GM18951 (cell line): Measurements from ENCODE around the gene CATSPER3.

Experiments
- POLR2A ChIP-seq: IDR thresholded peaks from 4 replicates; pipeline ENCODE4 v1.6.1; 2011; ENCODE audit warnings: mild to moderate bottlenecking; ENCODE audit not compliant: insufficient read length, insufficient read depth; ENCODE audit errors: extremely low read depth
- in situ Hi-C: fragments of 300-500 bp; cut with MboI; formaldehyde crosslinking; loops from one replicate; pipeline ENCODE4 v1.12.0; 2022; ENCODE audit warnings: low sequenced_read_pairs, mixed read lengths, inconsistent platforms; ENCODE audit not compliant: unreplicated experiment

Gene CATSPER3

DNA sequence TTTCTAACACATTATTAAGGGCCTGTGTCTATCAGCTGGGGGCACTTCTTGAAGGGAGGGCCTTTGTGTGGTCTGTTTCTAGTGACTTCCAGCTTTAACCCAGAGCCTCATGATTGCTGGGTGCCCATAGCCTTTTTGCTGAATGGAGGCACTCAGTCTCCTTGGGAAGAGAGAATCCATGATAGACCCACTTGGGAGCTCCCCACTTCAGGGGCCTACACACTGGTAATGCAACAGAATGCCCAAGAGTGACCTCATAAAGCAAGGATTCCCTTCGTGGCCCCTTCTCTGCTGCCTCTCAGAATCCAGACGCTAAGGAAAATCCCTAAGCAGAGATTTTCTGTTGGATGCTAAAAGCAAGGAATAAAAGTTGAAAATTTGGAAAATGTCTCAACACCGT is at the start of gene CATSPER3:
Gene CATSPER3 (plus strand): TSS at position 301 of the 400 bp plus-strand sequence. CDS start 85 bp downstream, at position 386.
- in situ Hi-C loops = no loop called here
- no peak for TF ChIP-seq POLR2A

DNA sequence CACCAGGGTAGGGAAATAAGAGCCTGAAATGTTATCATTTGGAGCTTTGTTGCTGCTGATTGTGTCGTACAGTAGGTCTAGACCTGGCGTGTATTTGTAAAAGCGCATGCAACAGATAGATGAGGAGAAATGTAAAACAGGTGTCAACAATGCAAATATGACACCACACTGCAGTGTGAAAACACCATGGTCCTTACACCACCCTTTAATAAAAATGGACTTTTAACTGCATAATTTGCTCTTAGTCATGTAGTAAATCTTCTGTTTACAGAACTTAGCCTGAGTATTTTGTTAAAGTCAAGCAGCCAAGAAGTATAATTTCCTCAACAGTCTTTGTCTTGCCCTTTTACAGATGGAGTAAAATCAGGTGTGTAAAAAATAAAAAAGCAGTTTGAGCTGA is 48.8 kb upstream of the CATSPER3 start:
- in situ Hi-C loops = no loop called here
- no peak for TF ChIP-seq POLR2A

DNA sequence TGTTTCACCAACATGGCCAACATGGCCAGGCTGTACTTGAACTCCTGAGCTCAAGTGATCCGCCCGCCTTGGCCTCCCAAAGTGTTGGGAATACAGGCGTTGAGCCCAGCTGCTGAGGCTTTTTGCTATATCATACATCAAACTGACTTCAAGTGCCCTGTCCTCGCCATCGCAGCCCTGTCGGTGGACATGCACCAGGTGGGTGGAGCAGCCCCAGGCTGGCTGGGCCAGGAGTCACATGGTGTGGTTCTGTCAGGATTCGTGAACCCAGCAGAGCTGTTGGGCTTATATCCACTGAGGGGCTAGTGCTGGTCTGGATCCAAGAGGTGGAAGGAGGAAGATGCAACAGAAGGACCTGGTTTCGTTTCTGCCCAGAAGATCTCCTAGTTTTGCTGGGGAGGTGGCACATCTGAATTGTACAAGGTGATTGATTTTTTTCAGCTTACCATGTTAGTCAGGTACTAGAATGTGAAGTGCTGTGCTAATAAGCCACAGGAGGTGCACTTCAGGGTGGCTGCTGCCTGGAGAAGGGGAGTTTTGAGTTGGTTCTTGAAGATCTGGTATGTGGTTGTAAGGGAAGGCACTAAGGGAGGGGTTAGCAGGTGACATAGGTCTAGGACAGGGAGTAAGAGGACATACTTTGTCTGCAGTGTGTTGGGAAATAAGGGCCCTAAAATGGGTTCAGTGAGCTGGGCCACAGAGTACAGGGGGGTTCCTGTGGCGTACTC is 46.7 kb upstream of the CATSPER3 start:
- in situ Hi-C loops = no loop called here
- no peak for TF ChIP-seq POLR2A

DNA sequence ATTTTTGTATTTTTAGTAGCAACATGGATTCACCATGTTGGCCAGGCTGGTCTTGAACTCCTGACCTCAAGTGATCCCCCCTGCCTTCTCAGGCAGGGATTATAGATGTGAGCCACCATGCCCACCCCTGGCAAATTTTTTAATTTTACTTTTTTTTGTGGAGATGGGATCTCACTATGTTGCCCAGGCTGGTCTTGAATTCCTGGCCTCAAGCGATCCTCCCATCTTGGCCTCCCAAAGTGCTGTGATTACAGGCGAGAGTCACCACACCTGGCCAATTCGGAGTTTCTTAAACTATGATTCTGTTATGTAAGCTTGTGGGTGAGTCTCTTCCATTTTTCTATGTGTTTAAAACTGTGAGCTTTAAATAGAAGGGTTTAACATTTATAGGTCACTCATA is 35.2 kb upstream of the CATSPER3 start:
- in situ Hi-C loops = no loop called here
- TF ChIP-seq POLR2A = no peak

DNA sequence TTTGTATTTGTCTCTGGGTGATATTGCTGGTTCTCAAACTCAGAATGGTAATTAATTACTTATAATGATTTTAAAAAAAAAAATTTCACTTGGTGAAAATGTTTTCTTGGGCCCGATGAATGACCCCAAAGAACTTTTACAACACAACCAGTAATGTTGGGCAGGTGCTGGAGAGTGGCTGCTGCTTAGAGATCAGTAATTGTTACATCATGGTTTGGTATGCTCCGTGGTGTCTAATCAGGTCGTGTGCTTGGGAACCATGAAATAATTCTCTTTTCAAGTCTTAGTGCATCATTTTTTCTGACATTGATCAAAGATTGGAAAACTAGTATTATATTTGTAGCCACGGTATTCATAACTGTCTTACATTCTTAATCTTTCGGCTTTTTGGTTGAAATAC is 33.5 kb upstream of the CATSPER3 start:
- TF ChIP-seq POLR2A = no peak
- in situ Hi-C loops = no loop called here

DNA sequence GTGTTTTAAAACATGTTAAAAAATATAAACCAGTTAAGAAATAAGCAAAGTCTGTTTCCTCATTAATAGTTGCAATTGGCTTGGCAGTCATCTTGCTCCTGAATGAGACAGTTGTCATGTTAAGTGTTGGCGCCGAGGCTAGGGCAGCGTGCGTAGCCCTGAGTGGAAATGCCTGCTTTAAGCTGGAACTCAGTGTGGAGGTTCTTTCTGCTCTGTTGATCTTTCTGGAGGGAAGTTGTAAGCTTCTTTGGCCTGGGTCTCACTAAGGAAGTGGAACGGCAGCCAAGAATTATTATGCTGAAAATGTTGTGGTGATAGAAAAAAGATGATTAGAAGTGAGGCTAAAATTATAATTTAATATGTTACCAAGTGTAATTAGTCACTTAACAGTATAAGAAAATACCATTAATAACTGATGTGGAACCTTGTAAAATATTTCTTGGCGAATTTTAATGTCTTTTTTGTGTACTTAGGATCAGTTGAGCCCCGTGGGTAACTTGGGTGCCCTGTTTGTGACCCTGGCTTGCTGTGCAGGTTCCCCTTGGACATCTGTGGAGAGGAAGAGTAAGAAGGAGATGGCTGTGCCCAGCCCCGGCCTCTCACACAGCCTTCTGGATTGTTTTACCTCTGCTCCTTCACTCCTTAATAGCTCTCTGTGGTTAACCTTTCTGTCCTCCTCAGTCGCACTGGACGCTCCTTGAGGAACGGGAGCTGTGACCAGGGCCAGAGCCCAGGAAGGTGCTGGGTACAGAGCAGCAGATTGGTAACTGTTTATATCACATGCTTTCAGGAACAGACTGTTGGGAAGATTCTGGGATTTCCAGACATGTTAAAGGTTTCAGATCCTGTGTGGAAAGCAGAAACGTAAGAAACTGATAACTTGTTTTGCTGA is 31.8 kb upstream of the CATSPER3 start:
- in situ Hi-C loops = no loop called here
- no peak for TF ChIP-seq POLR2A

DNA sequence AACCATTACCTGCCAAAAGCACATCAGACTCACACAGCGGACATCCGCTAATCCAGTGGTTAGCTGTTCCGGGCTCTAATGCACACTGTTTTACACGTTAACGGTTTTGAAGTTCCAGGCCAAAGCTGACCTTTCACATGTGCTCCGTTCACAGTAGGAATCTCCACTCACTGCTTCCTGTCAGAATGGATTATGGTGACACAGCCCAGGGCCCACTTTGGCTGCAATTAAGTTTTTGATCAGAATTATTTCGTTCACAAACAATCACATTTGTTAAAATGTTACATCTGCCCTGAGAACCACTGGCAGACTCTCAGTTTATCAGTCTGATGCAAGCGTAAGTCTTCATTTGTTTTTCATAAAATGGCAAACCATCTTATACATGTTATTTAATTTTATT is 30.2 kb upstream of the CATSPER3 start:
- in situ Hi-C loops = no loop called here
- no peak for TF ChIP-seq POLR2A

DNA sequence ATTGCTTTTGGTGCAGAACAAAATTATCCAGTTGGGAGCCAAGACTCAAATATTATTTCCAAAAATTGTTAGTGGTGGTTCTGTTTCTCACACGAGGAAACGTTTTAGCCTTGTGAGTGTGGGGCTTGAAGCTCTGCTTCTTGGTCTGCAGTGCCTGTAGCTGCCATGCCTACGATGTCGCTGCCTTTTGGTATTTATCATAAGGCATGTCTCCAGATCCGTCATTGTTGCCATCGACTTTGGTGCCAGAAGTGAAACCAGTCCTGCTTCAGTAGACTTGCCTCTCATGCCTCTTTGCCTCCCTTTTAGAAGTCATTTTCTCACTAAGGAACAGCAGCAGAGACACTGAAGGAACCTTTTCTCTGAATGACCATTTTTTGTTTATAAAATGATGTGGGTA is 29.7 kb upstream of the CATSPER3 start:
- in situ Hi-C loops = no loop called here
- TF ChIP-seq POLR2A = no peak

DNA sequence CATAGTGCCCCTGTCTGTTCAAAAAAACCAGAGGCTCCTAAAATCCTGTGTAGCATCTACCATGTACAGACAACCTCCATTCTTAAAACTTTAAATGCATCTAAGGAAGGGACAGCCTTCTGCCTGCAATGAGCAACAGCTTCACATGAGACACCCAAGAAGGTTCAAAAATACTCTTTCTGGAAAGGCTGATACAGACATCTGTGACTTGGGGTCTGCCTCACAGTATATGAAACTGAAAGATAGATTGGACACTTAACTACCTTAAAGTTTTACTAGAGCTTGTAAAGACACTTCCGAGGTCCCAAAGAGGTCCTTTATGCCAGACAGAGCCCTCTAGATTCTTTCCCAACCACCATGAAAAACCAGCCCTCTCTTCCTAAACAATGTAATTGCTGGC is 28.2 kb upstream of the CATSPER3 start:
- no peak for TF ChIP-seq POLR2A
- in situ Hi-C loops = no loop called here

DNA sequence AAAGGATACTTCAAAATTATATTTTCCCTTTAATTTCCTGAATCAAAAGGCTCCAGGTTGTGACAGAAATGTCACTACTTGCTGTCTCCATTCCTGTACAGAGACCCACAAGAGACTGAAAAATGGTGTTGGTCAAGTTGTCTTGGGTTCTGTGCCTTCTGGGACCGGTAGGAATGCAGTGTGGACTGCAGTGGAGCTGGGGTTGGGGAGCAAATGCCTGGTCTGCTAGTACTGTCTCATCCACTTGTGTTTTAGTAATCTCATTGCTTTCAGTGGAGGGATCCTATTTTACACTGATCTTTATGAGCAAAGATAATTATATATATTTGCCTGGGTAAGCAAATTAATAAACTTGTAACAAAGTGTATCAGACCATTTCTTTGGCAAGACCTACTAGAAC is 24.2 kb upstream of the CATSPER3 start:
- TF ChIP-seq POLR2A = no peak
- in situ Hi-C loops = no loop called here

DNA sequence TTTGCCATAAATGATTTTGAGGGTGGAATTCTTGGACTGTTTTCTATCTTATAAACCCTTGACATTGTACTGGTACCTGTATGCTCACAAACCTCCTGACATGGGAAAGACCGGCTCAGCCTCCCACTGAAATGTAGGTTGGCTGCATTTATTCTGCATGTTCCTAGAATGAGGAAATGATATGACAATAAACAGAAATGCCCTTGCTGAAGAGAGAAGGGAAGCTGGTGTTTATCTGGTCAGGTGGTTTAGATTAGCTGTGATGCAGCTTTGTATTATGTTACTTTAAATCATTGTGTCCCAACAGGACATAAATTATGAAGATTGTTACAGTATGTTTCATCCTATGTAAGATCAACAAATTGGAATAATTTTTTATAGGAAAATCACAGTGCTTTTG is 23.1 kb upstream of the CATSPER3 start:
- TF ChIP-seq POLR2A = no peak
- in situ Hi-C loops = no loop called here

DNA sequence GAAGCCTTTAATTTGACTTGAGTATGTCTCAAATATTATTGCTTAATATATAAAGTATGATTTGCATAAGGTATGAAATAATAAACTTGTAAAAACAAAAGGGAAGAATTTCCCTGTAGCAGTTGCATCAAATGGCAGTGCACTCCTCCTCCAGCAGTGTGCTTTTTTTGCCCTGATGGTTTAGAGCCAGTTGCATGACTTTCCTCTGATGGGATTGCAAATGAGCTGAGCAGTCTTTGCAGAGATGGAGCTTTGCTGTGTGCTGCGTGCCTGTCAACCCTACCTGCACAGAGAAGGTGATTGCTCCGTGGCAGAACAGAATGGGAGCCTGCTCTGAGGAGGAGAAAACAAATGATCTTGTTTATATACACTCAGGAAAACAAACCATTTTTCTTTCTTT is 22.7 kb upstream of the CATSPER3 start:
- TF ChIP-seq POLR2A = no peak
- in situ Hi-C loops = no loop called here

DNA sequence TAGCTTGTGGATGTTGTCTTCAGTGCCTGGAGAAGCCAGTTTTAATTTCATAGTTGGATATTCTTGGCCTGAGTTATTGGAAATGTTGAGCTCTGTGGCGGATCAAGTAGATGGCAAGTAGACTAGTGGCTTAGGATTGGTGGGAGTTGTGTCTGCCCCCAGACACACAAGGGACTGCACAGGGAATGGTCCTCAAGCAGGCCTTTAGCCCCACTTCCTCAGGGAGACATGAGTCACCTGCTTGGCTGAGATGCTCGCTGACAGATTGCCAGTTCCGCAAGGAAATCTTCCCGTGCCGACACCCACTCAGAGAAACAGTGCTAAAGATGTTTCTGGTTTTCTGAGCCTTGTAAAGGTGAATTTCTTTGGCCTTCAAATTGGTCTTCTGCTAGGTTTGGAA is 18.8 kb upstream of the CATSPER3 start:
- TF ChIP-seq POLR2A = no peak
- in situ Hi-C loops = no loop called here

DNA sequence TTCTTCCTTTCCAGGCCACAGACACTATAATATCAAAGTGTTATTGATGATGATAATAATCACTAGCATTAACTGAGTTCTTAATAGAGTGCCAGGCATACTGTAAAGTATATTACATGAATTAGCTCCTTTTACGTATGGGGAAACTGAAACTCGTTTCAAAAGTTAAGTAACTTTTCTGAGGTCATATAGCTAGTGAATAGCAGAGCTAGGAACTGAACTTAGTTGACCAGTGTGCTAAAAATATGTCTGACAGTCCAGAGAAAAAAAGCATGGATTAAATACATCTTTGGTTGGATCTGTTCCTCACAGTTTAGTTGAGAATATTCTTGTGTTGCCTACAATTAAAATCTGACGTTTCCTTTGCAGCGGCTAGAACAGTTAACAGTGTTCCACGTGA is 18.4 kb upstream of the CATSPER3 start:
- in situ Hi-C loops = no loop called here
- no peak for TF ChIP-seq POLR2A
